ENCODE measurements around the gene RAB37. TPM values are rescaled to one million over a fixed set of nuclear protein-coding genes. Genes with fewer than 3 reads are reported as not detected.

RAB37 gene
- total and polyA plus RNA-seq, 4 experiments from 2014 or later, result 23.2 to 52.3 (median 36.8) TPM

Small RNA genes within 50 kb of the gene (microRNA-seq; reads per million reads assigned to microRNA genes)
- gene MIR3615 (ENCODE audit: borderline microRNAs expressed, borderline number of aligned reads, borderline replicate concordance), result 34.5 reads per million, percentile 56 among the genes with 10 or more reads in this experiment

Other genes starting within 250 kb of the RAB37 start
- under 1 TPM; 0.17 to 0.19 TPM for gene CD300LB, start 205.8 kb upstream of the RAB37 start, total RNA-seq
- gene CD300LB, start 205.8 kb upstream of the RAB37 start, polyA plus RNA-seq, result not detected
- not detected for gene CD300C, start 191.1 kb upstream of the RAB37 start, total RNA-seq
- not detected for gene CD300C, start 191.1 kb upstream of the RAB37 start, polyA plus RNA-seq
- gene CD300H, start 169.7 kb upstream of the RAB37 start, total RNA-seq, result not detected
- gene CD300H, start 169.7 kb upstream of the RAB37 start, polyA plus RNA-seq, result not detected
- not detected for gene CD300LD, start 145.0 kb upstream of the RAB37 start, total RNA-seq
- gene CD300LD, start 145.0 kb upstream of the RAB37 start, polyA plus RNA-seq, result not detected
- gene CD300E, start 113.5 kb upstream of the RAB37 start, total RNA-seq, result not detected
- gene CD300E, start 113.5 kb upstream of the RAB37 start, polyA plus RNA-seq, result not detected
- gene CD300LF, start 24.3 kb upstream of the RAB37 start, total RNA-seq, result under 1 TPM in 1 of 2 experiments, not detected in 1; 0.23 TPM
- not detected for gene CD300LF, start 24.3 kb upstream of the RAB37 start, polyA plus RNA-seq
- gene NHERF1, start 11.4 kb downstream of the RAB37 start, total RNA-seq, result 100 to 1,000 TPM; 202 to 209 TPM
- gene NHERF1, start 11.4 kb downstream of the RAB37 start, polyA plus RNA-seq, result 100 to 1,000 TPM; 324 to 448 TPM
- 10 to 100 TPM; 60.0 to 70.3 TPM for gene NAT9, start 39.1 kb downstream of the RAB37 start, total RNA-seq
- 10 to 100 TPM; 11.9 to 19.1 TPM for gene NAT9, start 39.1 kb downstream of the RAB37 start, polyA plus RNA-seq
- under 1 TPM in 1 of 2 experiments, not detected in 1; 0.09 TPM for gene GRIN2C, start 122.6 kb downstream of the RAB37 start, total RNA-seq
- gene GRIN2C, start 122.6 kb downstream of the RAB37 start, polyA plus RNA-seq, result not detected
- 10 to 100 TPM; 16.6 to 21.8 TPM for gene FDXR, start 135.7 kb downstream of the RAB37 start, total RNA-seq
- 1 to 10 TPM; 2.7 to 4.6 TPM for gene FDXR, start 135.7 kb downstream of the RAB37 start, polyA plus RNA-seq
- gene FADS6, start 156.4 kb downstream of the RAB37 start, total RNA-seq, result not detected
- gene FADS6, start 156.4 kb downstream of the RAB37 start, polyA plus RNA-seq, result not detected
- gene USH1G, start 186.0 kb downstream of the RAB37 start, total RNA-seq, result not detected
- gene USH1G, start 186.0 kb downstream of the RAB37 start, polyA plus RNA-seq, result not detected
- gene OTOP2, start 187.0 kb downstream of the RAB37 start, total RNA-seq, result not detected
- not detected for gene OTOP2, start 187.0 kb downstream of the RAB37 start, polyA plus RNA-seq
- not detected for gene OTOP3, start 198.6 kb downstream of the RAB37 start, total RNA-seq
- gene OTOP3, start 198.6 kb downstream of the RAB37 start, polyA plus RNA-seq, result not detected
- 10 to 100 TPM; 17.5 to 19.5 TPM for gene HID1, start 235.5 kb downstream of the RAB37 start, total RNA-seq
- gene HID1, start 235.5 kb downstream of the RAB37 start, polyA plus RNA-seq, result 1 to 10 TPM; 3.0 to 5.1 TPM

All from CD4-positive, alpha-beta memory T cell (primary cell).